Neural crest cell (in vitro differentiated cells): Measurements from ENCODE around the gene TMEM25. TPM values are rescaled to one million over a fixed set of nuclear protein-coding genes. Genes with fewer than 3 reads are reported as not detected.

Source experiments
- DNase-seq: peaks from one replicate; pipeline ENCODE4 v3.0.0; 2021; ENCODE audit warnings: low read depth, mixed read lengths, low spot score
- H3K27ac Mint-ChIP-seq: one replicate; pipeline ENCODE4 v1.8.0; 2021; ENCODE audit warnings: mild to moderate bottlenecking, mixed read lengths; ENCODE audit not compliant: unreplicated experiment
- H3K27me3 Mint-ChIP-seq: 2 replicates; pipeline ENCODE4 v1.8.0; 2021; ENCODE audit warnings: low read depth, mild to moderate bottlenecking, mixed read lengths
- H3K36me3 Mint-ChIP-seq: 2 replicates; pipeline ENCODE4 v1.8.0; 2021; ENCODE audit warnings: low read depth, mild to moderate bottlenecking, mixed read lengths
- H3K4me1 Mint-ChIP-seq: 2 replicates; pipeline ENCODE4 v1.8.0; 2021; ENCODE audit warnings: mixed read lengths
- H3K4me3 Mint-ChIP-seq: one replicate; pipeline ENCODE4 v1.8.0; 2021; ENCODE audit warnings: mild to moderate bottlenecking, mixed read lengths
- H3K9me3 Mint-ChIP-seq: 2 replicates; pipeline ENCODE4 v1.8.0; 2021; ENCODE audit warnings: mixed read lengths
- total RNA-seq: library from RNA; stranded (reverse); gene quantifications from 2 replicates; pipeline ENCODE4 v1.2.1, GENCODE V29; 2021
- TF ChIP-seq, protein P1 (sequence below): fragments of 200-600 bp; sonication (generic); conservative IDR thresholded peaks from 2 replicates; pipeline ENCODE4 v1.5.0; 2021; ENCODE audit warnings: antibody characterized with exemption, mild to moderate bottlenecking

Gene TMEM25
- total RNA-seq, 1 donor from 2014 or later: 28.6 TPM

DNA sequence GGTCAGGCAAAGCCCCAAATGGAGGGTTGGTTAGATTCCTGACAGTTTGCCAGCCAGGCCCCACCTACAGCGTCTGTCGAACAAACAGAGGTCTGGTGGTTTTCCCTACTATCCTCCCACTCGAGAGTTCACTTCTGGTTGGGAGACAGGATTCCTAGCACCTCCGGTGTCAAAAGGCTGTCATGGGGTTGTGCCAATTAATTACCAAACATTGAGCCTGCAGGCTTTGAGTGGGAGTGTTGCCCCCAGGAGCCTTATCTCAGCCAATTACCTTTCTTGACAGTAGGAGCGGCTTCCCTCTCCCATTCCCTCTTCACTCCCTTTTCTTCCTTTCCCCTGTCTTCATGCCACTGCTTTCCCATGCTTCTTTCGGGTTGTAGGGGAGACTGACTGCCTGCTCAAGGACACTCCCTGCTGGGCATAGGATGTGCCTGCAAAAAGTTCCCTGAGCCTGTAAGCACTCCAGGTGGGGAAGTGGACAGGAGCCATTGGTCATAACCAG lies 8.4 kb upstream of the TMEM25 start:
- no peaks in the 10 kb centered on the region for H3K9me3 Mint-ChIP-seq
- peak overlapping the region; percentile 38 for H3K4me3 Mint-ChIP-seq
- H3K36me3 Mint-ChIP-seq: peaks cover 11% of the 10 kb centered on the region
- no peaks in the 10 kb centered on the region for H3K27me3 Mint-ChIP-seq
- TF ChIP-seq, protein P1, sequence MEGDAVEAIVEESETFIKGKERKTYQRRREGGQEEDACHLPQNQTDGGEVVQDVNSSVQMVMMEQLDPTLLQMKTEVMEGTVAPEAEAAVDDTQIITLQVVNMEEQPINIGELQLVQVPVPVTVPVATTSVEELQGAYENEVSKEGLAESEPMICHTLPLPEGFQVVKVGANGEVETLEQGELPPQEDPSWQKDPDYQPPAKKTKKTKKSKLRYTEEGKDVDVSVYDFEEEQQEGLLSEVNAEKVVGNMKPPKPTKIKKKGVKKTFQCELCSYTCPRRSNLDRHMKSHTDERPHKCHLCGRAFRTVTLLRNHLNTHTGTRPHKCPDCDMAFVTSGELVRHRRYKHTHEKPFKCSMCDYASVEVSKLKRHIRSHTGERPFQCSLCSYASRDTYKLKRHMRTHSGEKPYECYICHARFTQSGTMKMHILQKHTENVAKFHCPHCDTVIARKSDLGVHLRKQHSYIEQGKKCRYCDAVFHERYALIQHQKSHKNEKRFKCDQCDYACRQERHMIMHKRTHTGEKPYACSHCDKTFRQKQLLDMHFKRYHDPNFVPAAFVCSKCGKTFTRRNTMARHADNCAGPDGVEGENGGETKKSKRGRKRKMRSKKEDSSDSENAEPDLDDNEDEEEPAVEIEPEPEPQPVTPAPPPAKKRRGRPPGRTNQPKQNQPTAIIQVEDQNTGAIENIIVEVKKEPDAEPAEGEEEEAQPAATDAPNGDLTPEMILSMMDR: peak; percentile 39
- H3K4me1 Mint-ChIP-seq: no peaks in the 10 kb centered on the region
- H3K27ac Mint-ChIP-seq: no peak overlapping the region
- DNase-seq: no peak

DNA sequence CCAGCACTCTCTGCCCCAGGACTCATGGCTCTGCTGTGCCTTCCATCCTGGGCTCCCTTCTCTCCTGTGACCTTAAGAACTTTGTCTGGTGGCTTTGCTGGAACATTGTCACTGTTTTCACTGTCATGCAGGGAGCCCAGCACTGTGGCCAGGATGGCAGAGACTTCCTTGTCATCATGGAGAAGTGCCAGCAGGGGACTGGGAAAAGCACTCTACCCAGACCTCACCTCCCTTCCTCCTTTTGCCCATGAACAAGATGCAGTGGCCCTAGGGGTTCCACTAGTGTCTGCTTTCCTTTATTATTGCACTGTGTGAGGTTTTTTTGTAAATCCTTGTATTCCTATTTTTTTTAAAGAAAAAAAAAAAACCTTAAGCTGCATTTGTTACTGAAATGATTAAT lies 6.6 kb upstream of the TMEM25 start:
- TF ChIP-seq, protein P1: no peak
- Mint-ChIP-seq H3K36me3 (peaks cover 15% of the 10 kb centered on the region), H3K4me3 (no peak overlapping the region), H3K27me3 (no peaks in the 10 kb centered on the region), H3K27ac (no peak overlapping the region), H3K4me1 (peaks cover 6% of the 10 kb centered on the region), H3K9me3 (no peaks in the 10 kb centered on the region)
- DNase-seq: no peak

GRCh38 chr11:118524757-118525470 lies 6.1 kb upstream of the TMEM25 start:
- H3K4me3 Mint-ChIP-seq: no peak overlapping the region
- TF ChIP-seq, protein P1: no peak
- H3K27me3 Mint-ChIP-seq: no peaks in the 10 kb centered on the region
- H3K4me1 Mint-ChIP-seq: peaks cover 12% of the 10 kb centered on the region
- H3K27ac Mint-ChIP-seq: no peak overlapping the region
- no peak for DNase-seq
- no peaks in the 10 kb centered on the region for H3K9me3 Mint-ChIP-seq
- H3K36me3 Mint-ChIP-seq: peaks cover 12% of the 10 kb centered on the region

GRCh38 chr11:118526688-118527087 lies 4.3 kb upstream of the TMEM25 start:
- no peaks in the 10 kb centered on the region for H3K9me3 Mint-ChIP-seq
- no peaks in the 10 kb centered on the region for H3K27me3 Mint-ChIP-seq
- peaks cover 8% of the 10 kb centered on the region for H3K36me3 Mint-ChIP-seq
- no peak overlapping the region for H3K4me3 Mint-ChIP-seq
- no peak for DNase-seq
- no peak overlapping the region for H3K27ac Mint-ChIP-seq
- TF ChIP-seq, protein P1: no peak
- peaks cover 22% of the 10 kb centered on the region for H3K4me1 Mint-ChIP-seq

DNA sequence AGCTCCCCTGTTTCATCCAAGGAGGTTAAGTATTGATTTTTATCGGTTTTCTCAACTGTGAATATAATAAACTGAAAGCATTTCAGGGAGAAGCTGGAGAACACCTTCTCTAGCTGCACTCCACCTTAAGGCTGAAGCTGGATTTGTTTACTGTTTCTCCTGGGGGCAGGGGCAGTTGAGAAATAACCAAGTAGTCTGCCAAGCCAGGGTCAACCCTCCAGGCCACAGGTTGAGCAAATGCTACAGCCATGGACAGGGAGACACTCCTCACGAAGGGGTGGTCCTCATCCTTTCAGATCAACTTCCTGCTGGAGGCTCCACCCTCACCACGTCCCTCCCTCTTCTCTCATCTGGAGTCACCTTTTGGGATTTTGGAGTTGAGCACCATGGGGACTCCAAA lies 3.9 kb upstream of the TMEM25 start, which contains the start of gene TTC36:
TTC36 (plus strand) TSS at position 366 of the 400 bp plus-strand sequence; CDS start at position 387, 21 bp downstream.
- Mint-ChIP-seq H3K9me3 (no peaks in the 10 kb centered on the region), H3K36me3 (peaks cover 8% of the 10 kb centered on the region), H3K27me3 (no peaks in the 10 kb centered on the region), H3K4me1 (peaks cover 25% of the 10 kb centered on the region), H3K4me3 (peak within 1 kb of the TSS; percentile 62), H3K27ac (no peak within 1 kb of the TSS)
- DNase-seq: no peak
- TF ChIP-seq, protein P1: no peak
